Omental fat pad (tissue), 4 donors: ENCODE measurements around the gene AP4S1. TPM values are rescaled to one million over a fixed set of nuclear protein-coding genes. Genes with fewer than 3 reads are reported as not detected.
"Not testable (repeated sequence)": the region's sequence is repeated elsewhere in the genome, so short reads cannot be mapped to it uniquely, and the experiment has no call there.

Experiments
- ATAC-seq: fragments of 150-250 bp; one replicate; pipeline ENCODE4 v1.9.1; 2016; ENCODE audit warnings: mild to moderate bottlenecking, moderate library complexity; ENCODE audit not compliant: low FRiP score
- DNase-seq: peaks from one replicate; pipeline ENCODE4 v3.0.0-alpha.2; 2019; ENCODE audit warnings: low spot score
- CTCF ChIP-seq, 3 donors: fragments of 450-650 bp; IDR thresholded peaks; one replicate each; pipeline ENCODE4 v1.5.1; 2016 to 2017; ENCODE audit warnings: antibody characterized with exemption in 3 of 3, mild to moderate bottlenecking in 3 of 3, moderate library complexity in 2 of 3
- total RNA-seq, 4 donors: library from RNA; depleted of rRNA; stranded (reverse); fragments of >200 nt; gene quantifications; one replicate each; pipeline ENCODE4 v1.1.0, GENCODE V29; 2016

The AP4S1 gene
- 10 to 100 TPM in 1 of 4 donors, 1 to 10 TPM in 3; 5.0 to 13.0 (median 8.6) TPM for total RNA-seq

- TF ChIP-seq CTCF (IDR thresholded peaks at IDR 0.05): no peak
- peak; percentile 8 for ATAC-seq
- peak; percentile 35 for DNase-seq
Observed at GRCh38 chr14:31025367-31026076, at the start of gene AP4S1. AP4S1 (plus strand) TSS chr14:31025649; CDS start chr14:31066197, 40,548 bp downstream.

GRCh38 chr14:30977752-30978151 is 47.7 kb upstream of the AP4S1 start:
- DNase-seq (no peak), ATAC-seq (no peak)
- no peak for TF ChIP-seq CTCF (IDR thresholded peaks at IDR 0.05)

GRCh38 chr14:30980106-30980704 is 45.2 kb upstream of the AP4S1 start:
- ATAC-seq: peak; percentile 77

GRCh38 chr14:30980980-30981379 is 44.5 kb upstream of the AP4S1 start:
- DNase-seq: no peak
- TF ChIP-seq CTCF (IDR thresholded peaks at IDR 0.05): no peak
- ATAC-seq: no peak

More at GRCh38 chr14:30980106-30980704, 45.2 kb upstream of the AP4S1 start:
- not testable (repeated sequence) for DNase-seq

- ATAC-seq: no peak
- TF ChIP-seq CTCF (IDR thresholded peaks at IDR 0.05): no peak
- DNase-seq: no peak
Observed at GRCh38 chr14:30982533-30982932, 42.9 kb upstream of the AP4S1 start.

GRCh38 chr14:30983858-30984257 is 41.6 kb upstream of the AP4S1 start:
- no peak for ATAC-seq
- no peak for TF ChIP-seq CTCF (IDR thresholded peaks at IDR 0.05)
- DNase-seq: no peak

GRCh38 chr14:30985796-30986195 is 39.7 kb upstream of the AP4S1 start:
- ATAC-seq (no peak), DNase-seq (no peak)
- no peak for TF ChIP-seq CTCF (IDR thresholded peaks at IDR 0.05)
